ENCODE data around the gene HS1BP3.

The HS1BP3 gene

GRCh38 chr2:20643060-20643459 lies 7.8 kb downstream of the HS1BP3 start:
- no peak for DNase-seq

GRCh38 chr2:20642055-20642971 lies 8.6 kb downstream of the HS1BP3 start:
- peak; percentile 71 for DNase-seq

GRCh38 chr2:20641123-20641985 lies 9.5 kb downstream of the HS1BP3 start:
- no peak for DNase-seq

GRCh38 chr2:20640411-20641122 lies 10.3 kb downstream of the HS1BP3 start:
- no peak for DNase-seq

- no peak for DNase-seq
Observed at GRCh38 chr2:20638646-20639430, 12.1 kb downstream of the HS1BP3 start.

GRCh38 chr2:20638014-20638413 lies 12.9 kb downstream of the HS1BP3 start:
- DNase-seq = no peak

- no peak for DNase-seq
Observed at GRCh38 chr2:20637147-20637546, 13.8 kb downstream of the HS1BP3 start.

GRCh38 chr2:20635675-20636584 lies 15.0 kb downstream of the HS1BP3 start:
- peak; percentile 25 for DNase-seq

- no peak for DNase-seq
Observed at GRCh38 chr2:20635113-20635510, 15.8 kb downstream of the HS1BP3 start.

- DNase-seq = no peak
Observed at GRCh38 chr2:20634507-20635112, 16.3 kb downstream of the HS1BP3 start.

GRCh38 chr2:20633794-20634506 lies 16.9 kb downstream of the HS1BP3 start:
- no peak for DNase-seq

GRCh38 chr2:20633001-20633400 lies 17.9 kb downstream of the HS1BP3 start:
- no peak for DNase-seq

GRCh38 chr2:20632446-20632990 lies 18.4 kb downstream of the HS1BP3 start:
- no peak for DNase-seq

GRCh38 chr2:20631617-20632307 lies 19.1 kb downstream of the HS1BP3 start:
- no peak for DNase-seq

GRCh38 chr2:20630967-20631366 lies 19.9 kb downstream of the HS1BP3 start:
- DNase-seq = no peak

- no peak for DNase-seq
Observed at GRCh38 chr2:20629581-20630171, 21.2 kb downstream of the HS1BP3 start.

GRCh38 chr2:20629181-20629580 lies 21.7 kb downstream of the HS1BP3 start:
- no peak for DNase-seq

GRCh38 chr2:20627712-20628380 lies 23.1 kb downstream of the HS1BP3 start:
- no peak for DNase-seq
